ENCODE measurements around the gene CDK5. TPM values are rescaled to one million over a fixed set of nuclear protein-coding genes. Genes with fewer than 3 reads are reported as not detected.

The CDK5 gene
- total RNA-seq, 1 donor from 2014 or later = 47.9 TPM

DNA sequence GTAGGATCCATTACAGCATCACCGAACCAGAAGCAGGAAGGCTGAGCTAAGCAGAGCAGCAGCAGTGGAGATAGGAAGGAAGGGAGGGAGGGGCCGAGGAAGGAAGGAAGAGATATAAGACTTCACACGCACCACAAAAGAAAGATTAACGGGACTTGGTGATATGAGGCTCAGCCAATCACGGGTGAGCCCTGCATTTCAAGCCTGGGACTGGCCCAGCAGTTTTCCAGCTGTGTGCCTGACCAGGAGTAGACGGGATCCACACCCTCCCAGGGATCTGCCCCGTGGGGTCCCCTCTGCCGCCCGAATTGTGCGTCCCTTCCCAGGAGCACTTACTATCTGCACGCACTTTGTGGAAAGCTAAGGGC, 49.6 kb downstream of the CDK5 start:
- Mint-ChIP-seq H3K4me3 (ENCODE audit: unreplicated experiment) (no peak overlapping the region), H3K4me1 (ENCODE audit: low read depth, unreplicated experiment) (peaks cover 15% of the 10 kb centered on the region), H3K27ac (ENCODE audit: unreplicated experiment) (no peak overlapping the region), H3K27me3 (ENCODE audit: low read depth, unreplicated experiment) (peaks cover 40% of the 10 kb centered on the region), H3K9me3 (ENCODE audit: unreplicated experiment) (no peaks in the 10 kb centered on the region), H3K36me3 (ENCODE audit: low read depth, unreplicated experiment) (peaks cover 4% of the 10 kb centered on the region)
- Histone ChIP-seq H3K4me2 (ENCODE audit: low read length) (peak overlapping the region; percentile 58), H3K9ac (ENCODE audit: low read length) (no peak overlapping the region), H3K27me3 (ENCODE audit: insufficient read depth, low read length) (peaks cover 8% of the 10 kb centered on the region), H3K4me1 (ENCODE audit: insufficient read depth, low read length) (peaks cover 5% of the 10 kb centered on the region), H3K9me3 (ENCODE audit: insufficient read depth, low read depth, low read length) (no peaks in the 10 kb centered on the region), H4K20me1 (ENCODE audit: insufficient read depth, low read length) (no peaks in the 10 kb centered on the region), H3K4me3 (ENCODE audit: insufficient read depth, low read depth, low read length) (no peak overlapping the region), H3K36me3 (ENCODE audit: insufficient read depth, low read length) (no peaks in the 10 kb centered on the region), H3K27ac (ENCODE audit: low read depth, low read length) (no peak overlapping the region), H3K79me2 (ENCODE audit: insufficient read depth, low read length) (no peaks in the 10 kb centered on the region), H2AFZ (ENCODE audit: low read depth, low read length) (no peak overlapping the region)
- TF ChIP-seq, protein P1, sequence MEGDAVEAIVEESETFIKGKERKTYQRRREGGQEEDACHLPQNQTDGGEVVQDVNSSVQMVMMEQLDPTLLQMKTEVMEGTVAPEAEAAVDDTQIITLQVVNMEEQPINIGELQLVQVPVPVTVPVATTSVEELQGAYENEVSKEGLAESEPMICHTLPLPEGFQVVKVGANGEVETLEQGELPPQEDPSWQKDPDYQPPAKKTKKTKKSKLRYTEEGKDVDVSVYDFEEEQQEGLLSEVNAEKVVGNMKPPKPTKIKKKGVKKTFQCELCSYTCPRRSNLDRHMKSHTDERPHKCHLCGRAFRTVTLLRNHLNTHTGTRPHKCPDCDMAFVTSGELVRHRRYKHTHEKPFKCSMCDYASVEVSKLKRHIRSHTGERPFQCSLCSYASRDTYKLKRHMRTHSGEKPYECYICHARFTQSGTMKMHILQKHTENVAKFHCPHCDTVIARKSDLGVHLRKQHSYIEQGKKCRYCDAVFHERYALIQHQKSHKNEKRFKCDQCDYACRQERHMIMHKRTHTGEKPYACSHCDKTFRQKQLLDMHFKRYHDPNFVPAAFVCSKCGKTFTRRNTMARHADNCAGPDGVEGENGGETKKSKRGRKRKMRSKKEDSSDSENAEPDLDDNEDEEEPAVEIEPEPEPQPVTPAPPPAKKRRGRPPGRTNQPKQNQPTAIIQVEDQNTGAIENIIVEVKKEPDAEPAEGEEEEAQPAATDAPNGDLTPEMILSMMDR (IDR thresholded peaks at IDR 0.05; ENCODE audit: insufficient read depth, low read depth, low read length) = no peak
- TF ChIP-seq EZH2 (IDR thresholded peaks at IDR 0.05; ENCODE audit: insufficient read depth, low read length) = no peak
- DNase-seq (ENCODE audit: low read depth) = no peak
- no peak for FAIRE-seq

DNA sequence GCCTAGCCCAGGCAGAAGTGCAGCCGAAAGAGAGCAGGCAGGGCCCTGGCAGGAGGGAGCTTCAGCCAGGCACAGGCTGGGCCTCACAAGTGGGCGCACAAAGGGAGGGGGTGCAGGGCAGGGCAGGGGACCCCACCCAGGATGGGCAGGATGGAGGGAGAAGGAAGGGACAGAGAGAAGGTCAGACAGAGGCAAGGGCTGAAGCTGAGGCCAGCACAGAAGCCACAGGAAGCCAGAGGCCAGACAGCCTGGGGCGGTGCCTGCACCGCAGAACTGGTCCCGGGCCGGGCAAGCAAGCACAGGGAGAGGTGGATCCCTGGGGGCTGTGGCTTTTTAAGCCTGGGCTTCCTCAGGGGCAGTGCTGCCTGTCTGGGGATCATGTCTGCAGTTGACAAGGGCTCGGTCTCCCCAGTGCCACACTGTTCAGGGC, 50.2 kb downstream of the CDK5 start:
- Histone ChIP-seq H3K36me3 (ENCODE audit: insufficient read depth, low read length) (no peaks in the 10 kb centered on the region), H3K27me3 (ENCODE audit: insufficient read depth, low read length) (peaks cover 4% of the 10 kb centered on the region), H4K20me1 (ENCODE audit: insufficient read depth, low read length) (no peaks in the 10 kb centered on the region), H3K4me1 (ENCODE audit: insufficient read depth, low read length) (peaks cover 5% of the 10 kb centered on the region), H2AFZ (ENCODE audit: low read depth, low read length) (no peak overlapping the region), H3K79me2 (ENCODE audit: insufficient read depth, low read length) (no peaks in the 10 kb centered on the region), H3K4me2 (ENCODE audit: low read length) (no peak overlapping the region), H3K4me3 (ENCODE audit: insufficient read depth, low read depth, low read length) (no peak overlapping the region), H3K9me3 (ENCODE audit: insufficient read depth, low read depth, low read length) (no peaks in the 10 kb centered on the region), H3K27ac (ENCODE audit: low read depth, low read length) (no peak overlapping the region), H3K9ac (ENCODE audit: low read length) (no peak overlapping the region)
- Mint-ChIP-seq H3K4me3 (ENCODE audit: unreplicated experiment) (no peak overlapping the region), H3K27me3 (ENCODE audit: low read depth, unreplicated experiment) (peaks cover 36% of the 10 kb centered on the region), H3K4me1 (ENCODE audit: low read depth, unreplicated experiment) (peaks cover 11% of the 10 kb centered on the region), H3K27ac (ENCODE audit: unreplicated experiment) (no peak overlapping the region), H3K9me3 (ENCODE audit: unreplicated experiment) (no peaks in the 10 kb centered on the region), H3K36me3 (ENCODE audit: low read depth, unreplicated experiment) (peaks cover under 1% of the 10 kb centered on the region)
- FAIRE-seq = no peak
- TF ChIP-seq EZH2 (IDR thresholded peaks at IDR 0.05; ENCODE audit: insufficient read depth, low read length) = no peak
- TF ChIP-seq, protein P1 (IDR thresholded peaks at IDR 0.05; ENCODE audit: insufficient read depth, low read depth, low read length) = no peak
- no peak for DNase-seq (ENCODE audit: low read depth)

DNA sequence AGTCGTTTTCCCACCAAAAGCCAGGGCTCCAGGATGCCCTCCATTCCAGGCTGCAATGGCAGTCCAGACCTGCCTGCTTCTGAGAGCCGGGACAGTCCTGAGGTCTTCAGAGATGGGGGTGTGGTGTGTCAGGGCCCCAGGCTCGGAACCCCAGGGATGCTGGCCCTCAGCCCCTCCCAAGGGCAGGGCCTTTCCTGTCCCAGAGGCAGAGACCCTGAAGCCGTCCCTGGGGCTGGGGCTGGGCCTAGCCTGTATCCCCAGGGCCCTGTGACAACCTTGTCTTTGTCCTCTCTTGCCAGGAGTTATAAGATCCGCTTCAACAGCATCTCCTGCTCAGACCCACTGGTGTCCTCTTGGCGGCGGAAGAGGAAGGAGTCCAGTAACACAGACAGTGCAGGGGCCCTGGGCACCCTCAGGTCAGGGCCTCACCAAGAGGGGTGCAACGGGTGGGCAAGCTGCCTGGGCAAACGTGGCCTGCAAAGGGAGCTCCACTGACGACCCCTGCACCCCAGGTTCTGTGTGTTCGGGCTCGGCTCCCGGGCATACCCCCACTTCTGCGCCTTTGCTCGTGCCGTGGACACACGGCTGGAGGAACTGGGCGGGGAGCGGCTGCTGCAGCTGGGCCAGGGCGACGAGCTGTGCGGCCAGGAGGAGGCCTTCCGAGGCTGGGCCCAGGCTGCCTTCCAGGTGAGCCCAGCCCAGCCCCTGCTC, 51.0 kb downstream of the CDK5 start:
- peaks cover 5% of the 10 kb centered on the region for H3K4me1 ChIP-seq (ENCODE audit: insufficient read depth, low read length)
- H4K20me1 ChIP-seq (ENCODE audit: insufficient read depth, low read length) = no peaks in the 10 kb centered on the region
- H3K79me2 ChIP-seq (ENCODE audit: insufficient read depth, low read length) = no peaks in the 10 kb centered on the region
- no peak overlapping the region for H3K4me3 ChIP-seq (ENCODE audit: insufficient read depth, low read depth, low read length)
- H3K9ac ChIP-seq (ENCODE audit: low read length) = no peak overlapping the region
- Mint-ChIP-seq H3K4me1 (ENCODE audit: low read depth, unreplicated experiment) (peaks cover 8% of the 10 kb centered on the region), H3K4me3 (ENCODE audit: unreplicated experiment) (no peak overlapping the region), H3K36me3 (ENCODE audit: low read depth, unreplicated experiment) (no peaks in the 10 kb centered on the region), H3K27me3 (ENCODE audit: low read depth, unreplicated experiment) (peaks cover 32% of the 10 kb centered on the region), H3K27ac (ENCODE audit: unreplicated experiment) (no peak overlapping the region), H3K9me3 (ENCODE audit: unreplicated experiment) (no peaks in the 10 kb centered on the region)
- no peak overlapping the region for H3K4me2 ChIP-seq (ENCODE audit: low read length)
- H3K27ac ChIP-seq (ENCODE audit: low read depth, low read length) = no peak overlapping the region
- no peak for FAIRE-seq
- no peak for TF ChIP-seq EZH2 (IDR thresholded peaks at IDR 0.05; ENCODE audit: insufficient read depth, low read length)
- TF ChIP-seq, protein P1 (IDR thresholded peaks at IDR 0.05; ENCODE audit: insufficient read depth, low read depth, low read length) = no peak
- no peak overlapping the region for H2AFZ ChIP-seq (ENCODE audit: low read depth, low read length)
- DNase-seq (ENCODE audit: low read depth) = no peak
- no peaks in the 10 kb centered on the region for H3K36me3 ChIP-seq (ENCODE audit: insufficient read depth, low read length)
- H3K9me3 ChIP-seq (ENCODE audit: insufficient read depth, low read depth, low read length) = no peaks in the 10 kb centered on the region
- peaks cover 4% of the 10 kb centered on the region for H3K27me3 ChIP-seq (ENCODE audit: insufficient read depth, low read length)
